ENCODE measurements around the gene ZNF296. TPM values are rescaled to one million over a fixed set of nuclear protein-coding genes. Genes with fewer than 3 reads are reported as not detected.
A peak's percentile ranks its signal among the peaks of the same experiment; 100 is the strongest.

The ZNF296 gene
- total and polyA plus RNA-seq, 2 of the 13 experiments (the other 11 are each of a cell fraction or from before 2014, with no cell fraction given), result 0.26 to 0.62 TPM

DNA sequence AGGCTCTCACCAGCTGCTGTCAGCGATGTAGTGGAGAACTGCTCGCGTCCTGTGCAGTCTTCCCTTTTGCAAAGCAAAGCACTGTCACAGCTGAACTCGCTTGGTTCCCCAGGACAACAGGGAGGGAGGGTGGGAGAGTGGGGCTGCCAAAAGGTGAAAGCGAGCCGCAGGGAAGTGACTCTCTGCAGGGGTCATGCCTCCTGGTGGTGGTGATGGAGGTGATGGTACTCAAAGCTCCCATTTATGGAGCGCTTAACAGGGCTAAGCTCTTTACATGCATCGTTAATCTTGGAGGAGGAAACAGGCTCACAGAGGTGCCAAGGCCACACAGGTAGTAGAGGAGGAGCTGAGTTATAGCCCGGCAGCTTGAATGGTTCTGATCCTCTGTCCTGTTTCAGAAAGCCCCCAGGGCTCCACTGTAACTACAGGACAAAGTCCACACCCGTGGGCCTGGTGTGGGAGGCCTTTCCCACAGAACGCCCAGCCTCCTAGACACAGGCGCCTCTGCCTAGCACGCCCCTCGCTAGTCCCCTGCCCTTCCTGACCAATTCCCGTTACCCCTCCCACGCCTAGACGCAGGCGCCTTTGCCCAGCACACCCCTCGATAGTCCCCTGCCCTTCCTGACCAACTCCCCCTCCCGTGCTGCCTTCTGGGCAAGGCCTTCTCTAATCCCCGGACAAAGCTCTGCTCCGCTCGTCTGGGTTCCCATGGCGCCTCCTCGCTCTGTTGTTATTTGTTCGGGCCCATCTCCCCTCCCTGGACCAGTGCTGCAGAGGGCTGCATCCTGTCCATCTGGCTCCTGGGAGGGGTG is 27.4 kb upstream of the ZNF296 start (continued):
- TF ChIP-seq, protein P1, sequence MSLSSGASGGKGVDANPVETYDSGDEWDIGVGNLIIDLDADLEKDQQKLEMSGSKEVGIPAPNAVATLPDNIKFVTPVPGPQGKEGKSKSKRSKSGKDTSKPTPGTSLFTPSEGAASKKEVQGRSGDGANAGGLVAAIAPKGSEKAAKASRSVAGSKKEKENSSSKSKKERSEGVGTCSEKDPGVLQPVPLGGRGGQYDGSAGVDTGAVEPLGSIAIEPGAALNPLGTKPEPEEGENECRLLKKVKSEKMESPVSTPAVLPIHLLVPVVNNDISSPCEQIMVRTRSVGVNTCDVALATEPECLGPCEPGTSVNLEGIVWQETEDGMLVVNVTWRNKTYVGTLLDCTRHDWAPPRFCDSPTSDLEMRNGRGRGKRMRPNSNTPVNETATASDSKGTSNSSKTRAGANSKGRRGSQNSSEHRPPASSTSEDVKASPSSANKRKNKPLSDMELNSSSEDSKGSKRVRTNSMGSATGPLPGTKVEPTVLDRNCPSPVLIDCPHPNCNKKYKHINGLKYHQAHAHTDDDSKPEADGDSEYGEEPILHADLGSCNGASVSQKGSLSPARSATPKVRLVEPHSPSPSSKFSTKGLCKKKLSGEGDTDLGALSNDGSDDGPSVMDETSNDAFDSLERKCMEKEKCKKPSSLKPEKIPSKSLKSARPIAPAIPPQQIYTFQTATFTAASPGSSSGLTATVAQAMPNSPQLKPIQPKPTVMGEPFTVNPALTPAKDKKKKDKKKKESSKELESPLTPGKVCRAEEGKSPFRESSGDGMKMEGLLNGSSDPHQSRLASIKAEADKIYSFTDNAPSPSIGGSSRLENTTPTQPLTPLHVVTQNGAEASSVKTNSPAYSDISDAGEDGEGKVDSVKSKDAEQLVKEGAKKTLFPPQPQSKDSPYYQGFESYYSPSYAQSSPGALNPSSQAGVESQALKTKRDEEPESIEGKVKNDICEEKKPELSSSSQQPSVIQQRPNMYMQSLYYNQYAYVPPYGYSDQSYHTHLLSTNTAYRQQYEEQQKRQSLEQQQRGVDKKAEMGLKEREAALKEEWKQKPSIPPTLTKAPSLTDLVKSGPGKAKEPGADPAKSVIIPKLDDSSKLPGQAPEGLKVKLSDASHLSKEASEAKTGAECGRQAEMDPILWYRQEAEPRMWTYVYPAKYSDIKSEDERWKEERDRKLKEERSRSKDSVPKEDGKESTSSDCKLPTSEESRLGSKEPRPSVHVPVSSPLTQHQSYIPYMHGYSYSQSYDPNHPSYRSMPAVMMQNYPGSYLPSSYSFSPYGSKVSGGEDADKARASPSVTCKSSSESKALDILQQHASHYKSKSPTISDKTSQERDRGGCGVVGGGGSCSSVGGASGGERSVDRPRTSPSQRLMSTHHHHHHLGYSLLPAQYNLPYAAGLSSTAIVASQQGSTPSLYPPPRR (CRISPR knock-in tag; IDR thresholded peaks at IDR 0.05; ENCODE audit: borderline replicate concordance), result no peak
- TF ChIP-seq ZFP1 (CRISPR knock-in tag; IDR thresholded peaks at IDR 0.05) (no peak), RBM22 (optimal IDR thresholded peaks at IDR 0.05; ENCODE audit: low read length) (peak; percentile 60), ZNF788 (CRISPR knock-in tag; IDR thresholded peaks at IDR 0.05; ENCODE audit: borderline replicate concordance) (no peak), ZNF274 (CRISPR knock-in tag; IDR thresholded peaks at IDR 0.05) (no peak), ZNF451 (CRISPR knock-in tag; IDR thresholded peaks at IDR 0.05) (no peak), KLF11 (CRISPR knock-in tag; IDR thresholded peaks at IDR 0.05) (no peak; the same call in 1 of the 2 replicates), ZNF260 (CRISPR knock-in tag; IDR thresholded peaks at IDR 0.05; ENCODE audit: borderline replicate concordance, low read depth) (no peak), KDM6A (CRISPR knock-in tag; IDR thresholded peaks at IDR 0.05; ENCODE audit: low read depth) (peak; percentile 42; the same call in 1 of the 2 replicates)
- TF ChIP-seq, protein P2, sequence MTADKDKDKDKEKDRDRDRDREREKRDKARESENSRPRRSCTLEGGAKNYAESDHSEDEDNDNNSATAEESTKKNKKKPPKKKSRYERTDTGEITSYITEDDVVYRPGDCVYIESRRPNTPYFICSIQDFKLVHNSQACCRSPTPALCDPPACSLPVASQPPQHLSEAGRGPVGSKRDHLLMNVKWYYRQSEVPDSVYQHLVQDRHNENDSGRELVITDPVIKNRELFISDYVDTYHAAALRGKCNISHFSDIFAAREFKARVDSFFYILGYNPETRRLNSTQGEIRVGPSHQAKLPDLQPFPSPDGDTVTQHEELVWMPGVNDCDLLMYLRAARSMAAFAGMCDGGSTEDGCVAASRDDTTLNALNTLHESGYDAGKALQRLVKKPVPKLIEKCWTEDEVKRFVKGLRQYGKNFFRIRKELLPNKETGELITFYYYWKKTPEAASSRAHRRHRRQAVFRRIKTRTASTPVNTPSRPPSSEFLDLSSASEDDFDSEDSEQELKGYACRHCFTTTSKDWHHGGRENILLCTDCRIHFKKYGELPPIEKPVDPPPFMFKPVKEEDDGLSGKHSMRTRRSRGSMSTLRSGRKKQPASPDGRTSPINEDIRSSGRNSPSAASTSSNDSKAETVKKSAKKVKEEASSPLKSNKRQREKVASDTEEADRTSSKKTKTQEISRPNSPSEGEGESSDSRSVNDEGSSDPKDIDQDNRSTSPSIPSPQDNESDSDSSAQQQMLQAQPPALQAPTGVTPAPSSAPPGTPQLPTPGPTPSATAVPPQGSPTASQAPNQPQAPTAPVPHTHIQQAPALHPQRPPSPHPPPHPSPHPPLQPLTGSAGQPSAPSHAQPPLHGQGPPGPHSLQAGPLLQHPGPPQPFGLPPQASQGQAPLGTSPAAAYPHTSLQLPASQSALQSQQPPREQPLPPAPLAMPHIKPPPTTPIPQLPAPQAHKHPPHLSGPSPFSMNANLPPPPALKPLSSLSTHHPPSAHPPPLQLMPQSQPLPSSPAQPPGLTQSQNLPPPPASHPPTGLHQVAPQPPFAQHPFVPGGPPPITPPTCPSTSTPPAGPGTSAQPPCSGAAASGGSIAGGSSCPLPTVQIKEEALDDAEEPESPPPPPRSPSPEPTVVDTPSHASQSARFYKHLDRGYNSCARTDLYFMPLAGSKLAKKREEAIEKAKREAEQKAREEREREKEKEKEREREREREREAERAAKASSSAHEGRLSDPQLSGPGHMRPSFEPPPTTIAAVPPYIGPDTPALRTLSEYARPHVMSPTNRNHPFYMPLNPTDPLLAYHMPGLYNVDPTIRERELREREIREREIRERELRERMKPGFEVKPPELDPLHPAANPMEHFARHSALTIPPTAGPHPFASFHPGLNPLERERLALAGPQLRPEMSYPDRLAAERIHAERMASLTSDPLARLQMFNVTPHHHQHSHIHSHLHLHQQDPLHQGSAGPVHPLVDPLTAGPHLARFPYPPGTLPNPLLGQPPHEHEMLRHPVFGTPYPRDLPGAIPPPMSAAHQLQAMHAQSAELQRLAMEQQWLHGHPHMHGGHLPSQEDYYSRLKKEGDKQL (CRISPR knock-in tag; IDR thresholded peaks at IDR 0.05; ENCODE audit: low read depth), result no peak
- TF ChIP-seq, protein P3, sequence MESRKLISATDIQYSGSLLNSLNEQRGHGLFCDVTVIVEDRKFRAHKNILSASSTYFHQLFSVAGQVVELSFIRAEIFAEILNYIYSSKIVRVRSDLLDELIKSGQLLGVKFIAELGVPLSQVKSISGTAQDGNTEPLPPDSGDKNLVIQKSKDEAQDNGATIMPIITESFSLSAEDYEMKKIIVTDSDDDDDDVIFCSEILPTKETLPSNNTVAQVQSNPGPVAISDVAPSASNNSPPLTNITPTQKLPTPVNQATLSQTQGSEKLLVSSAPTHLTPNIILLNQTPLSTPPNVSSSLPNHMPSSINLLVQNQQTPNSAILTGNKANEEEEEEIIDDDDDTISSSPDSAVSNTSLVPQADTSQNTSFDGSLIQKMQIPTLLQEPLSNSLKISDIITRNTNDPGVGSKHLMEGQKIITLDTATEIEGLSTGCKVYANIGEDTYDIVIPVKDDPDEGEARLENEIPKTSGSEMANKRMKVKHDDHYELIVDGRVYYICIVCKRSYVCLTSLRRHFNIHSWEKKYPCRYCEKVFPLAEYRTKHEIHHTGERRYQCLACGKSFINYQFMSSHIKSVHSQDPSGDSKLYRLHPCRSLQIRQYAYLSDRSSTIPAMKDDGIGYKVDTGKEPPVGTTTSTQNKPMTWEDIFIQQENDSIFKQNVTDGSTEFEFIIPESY (CRISPR knock-in tag; IDR thresholded peaks at IDR 0.05), result no peak
- TF ChIP-seq, protein P4, sequence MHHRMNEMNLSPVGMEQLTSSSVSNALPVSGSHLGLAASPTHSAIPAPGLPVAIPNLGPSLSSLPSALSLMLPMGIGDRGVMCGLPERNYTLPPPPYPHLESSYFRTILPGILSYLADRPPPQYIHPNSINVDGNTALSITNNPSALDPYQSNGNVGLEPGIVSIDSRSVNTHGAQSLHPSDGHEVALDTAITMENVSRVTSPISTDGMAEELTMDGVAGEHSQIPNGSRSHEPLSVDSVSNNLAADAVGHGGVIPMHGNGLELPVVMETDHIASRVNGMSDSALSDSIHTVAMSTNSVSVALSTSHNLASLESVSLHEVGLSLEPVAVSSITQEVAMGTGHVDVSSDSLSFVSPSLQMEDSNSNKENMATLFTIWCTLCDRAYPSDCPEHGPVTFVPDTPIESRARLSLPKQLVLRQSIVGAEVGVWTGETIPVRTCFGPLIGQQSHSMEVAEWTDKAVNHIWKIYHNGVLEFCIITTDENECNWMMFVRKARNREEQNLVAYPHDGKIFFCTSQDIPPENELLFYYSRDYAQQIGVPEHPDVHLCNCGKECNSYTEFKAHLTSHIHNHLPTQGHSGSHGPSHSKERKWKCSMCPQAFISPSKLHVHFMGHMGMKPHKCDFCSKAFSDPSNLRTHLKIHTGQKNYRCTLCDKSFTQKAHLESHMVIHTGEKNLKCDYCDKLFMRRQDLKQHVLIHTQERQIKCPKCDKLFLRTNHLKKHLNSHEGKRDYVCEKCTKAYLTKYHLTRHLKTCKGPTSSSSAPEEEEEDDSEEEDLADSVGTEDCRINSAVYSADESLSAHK (CRISPR knock-in tag; IDR thresholded peaks at IDR 0.05; ENCODE audit: borderline replicate concordance), result no peak
